Tibial nerve (tissue), 4 donors: ENCODE results near the gene NIT1.

ENCODE experiments used
- EP300 ChIP-seq, 2 donors: sonication (generic); formaldehyde crosslinking; IDR thresholded peaks; one replicate each; pipeline ENCODE4 v1.6.1; 2017; ENCODE audit warnings: antibody characterized with exemption in 2 of 2, mild to moderate bottlenecking in 1 of 2
- POLR2A ChIP-seq, 2 donors: fragments of 450-650 bp; IDR thresholded peaks; one replicate each; pipeline ENCODE4 v1.6.1; 2017; ENCODE audit warnings: antibody characterized with exemption in 2 of 2, mild to moderate bottlenecking in 2 of 2, moderate library complexity in 2 of 2
- TF ChIP-seq, protein P1 (sequence below), 5 experiments: fragments of 200-600 bp in 3 of 5; fragments of 450-650 bp in 2 of 5; sonication (generic) in 3 of 5; IDR thresholded peaks; one replicate each; pipeline ENCODE4 v1.5.1; 2016 to 2019; ENCODE audit warnings: antibody characterized with exemption in 5 of 5, mild to moderate bottlenecking in 3 of 5, moderate library complexity in 2 of 5

DNA sequence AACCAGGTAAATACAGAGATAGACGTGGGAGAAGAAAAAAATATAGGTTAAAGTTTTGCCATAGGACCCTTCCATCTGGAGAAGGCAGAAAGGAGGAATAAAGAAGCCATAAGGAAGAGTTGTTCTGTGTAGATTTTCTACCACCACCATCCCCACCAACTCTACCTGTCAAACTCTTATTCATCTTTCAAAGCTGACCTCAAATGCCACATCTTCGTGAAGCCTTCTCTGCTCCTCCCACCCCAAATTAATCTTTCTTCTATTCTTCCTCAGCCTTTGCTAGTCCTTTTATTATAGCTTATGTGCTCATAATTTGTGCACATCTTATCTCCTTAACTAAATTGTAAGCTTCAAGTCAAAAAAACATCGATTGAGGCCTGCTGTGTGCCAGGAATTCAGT is 27.3 kb upstream of the NIT1 start:
- TF ChIP-seq POLR2A (IDR thresholded peaks at IDR 0.05) (no peak), EP300 (IDR thresholded peaks at IDR 0.05) (no peak)
- TF ChIP-seq, protein P1, sequence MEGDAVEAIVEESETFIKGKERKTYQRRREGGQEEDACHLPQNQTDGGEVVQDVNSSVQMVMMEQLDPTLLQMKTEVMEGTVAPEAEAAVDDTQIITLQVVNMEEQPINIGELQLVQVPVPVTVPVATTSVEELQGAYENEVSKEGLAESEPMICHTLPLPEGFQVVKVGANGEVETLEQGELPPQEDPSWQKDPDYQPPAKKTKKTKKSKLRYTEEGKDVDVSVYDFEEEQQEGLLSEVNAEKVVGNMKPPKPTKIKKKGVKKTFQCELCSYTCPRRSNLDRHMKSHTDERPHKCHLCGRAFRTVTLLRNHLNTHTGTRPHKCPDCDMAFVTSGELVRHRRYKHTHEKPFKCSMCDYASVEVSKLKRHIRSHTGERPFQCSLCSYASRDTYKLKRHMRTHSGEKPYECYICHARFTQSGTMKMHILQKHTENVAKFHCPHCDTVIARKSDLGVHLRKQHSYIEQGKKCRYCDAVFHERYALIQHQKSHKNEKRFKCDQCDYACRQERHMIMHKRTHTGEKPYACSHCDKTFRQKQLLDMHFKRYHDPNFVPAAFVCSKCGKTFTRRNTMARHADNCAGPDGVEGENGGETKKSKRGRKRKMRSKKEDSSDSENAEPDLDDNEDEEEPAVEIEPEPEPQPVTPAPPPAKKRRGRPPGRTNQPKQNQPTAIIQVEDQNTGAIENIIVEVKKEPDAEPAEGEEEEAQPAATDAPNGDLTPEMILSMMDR (IDR thresholded peaks at IDR 0.05) = no peak
